WERI-Rb-1 (cell line): Measurements from ENCODE around the gene CSF1R.
"Not testable (repeated sequence)": the region's sequence is repeated elsewhere in the genome, so short reads cannot be mapped to it uniquely, and the experiment has no call there.

Source experiments
- DNase-seq: peaks from one replicate; pipeline ENCODE4 v3.0.0-alpha.2; 2020
- H3K27ac ChIP-seq: fragments of 250-450 bp; sonication (Bioruptor Pico); 2 replicates; pipeline ENCODE4 v1.5.1; 2020; ENCODE audit warnings: mild to moderate bottlenecking, moderate library complexity
- H3K27me3 ChIP-seq: fragments of 250-450 bp; sonication (Bioruptor Pico); 2 replicates; pipeline ENCODE4 v1.5.1; 2021; ENCODE audit warnings: mild to moderate bottlenecking, low read depth, moderate library complexity; ENCODE audit not compliant: insufficient read depth, severe bottlenecking
- H3K36me3 ChIP-seq: fragments of 250-450 bp; sonication (Bioruptor Pico); 2 replicates; pipeline ENCODE4 v1.5.1; 2020; ENCODE audit warnings: mild to moderate bottlenecking, moderate library complexity
- H3K4me3 ChIP-seq: 2 replicates; pipeline ENCODE4 v1.5.1; 2011; ENCODE audit warnings: low read depth, mild to moderate bottlenecking, control low read depth, low read length
- H3K9me3 ChIP-seq: fragments of 250-450 bp; sonication (Bioruptor Pico); 2 replicates; pipeline ENCODE4 v1.5.1; 2021; ENCODE audit warnings: mild to moderate bottlenecking, moderate library complexity; ENCODE audit not compliant: severe bottlenecking
- TF ChIP-seq, protein P1 (sequence below): IDR thresholded peaks from 2 replicates; pipeline ENCODE4 v1.5.1; 2011; ENCODE audit warnings: low read depth, mild to moderate bottlenecking, control low read depth, inconsistent platforms, low read length

CSF1R gene

DNA sequence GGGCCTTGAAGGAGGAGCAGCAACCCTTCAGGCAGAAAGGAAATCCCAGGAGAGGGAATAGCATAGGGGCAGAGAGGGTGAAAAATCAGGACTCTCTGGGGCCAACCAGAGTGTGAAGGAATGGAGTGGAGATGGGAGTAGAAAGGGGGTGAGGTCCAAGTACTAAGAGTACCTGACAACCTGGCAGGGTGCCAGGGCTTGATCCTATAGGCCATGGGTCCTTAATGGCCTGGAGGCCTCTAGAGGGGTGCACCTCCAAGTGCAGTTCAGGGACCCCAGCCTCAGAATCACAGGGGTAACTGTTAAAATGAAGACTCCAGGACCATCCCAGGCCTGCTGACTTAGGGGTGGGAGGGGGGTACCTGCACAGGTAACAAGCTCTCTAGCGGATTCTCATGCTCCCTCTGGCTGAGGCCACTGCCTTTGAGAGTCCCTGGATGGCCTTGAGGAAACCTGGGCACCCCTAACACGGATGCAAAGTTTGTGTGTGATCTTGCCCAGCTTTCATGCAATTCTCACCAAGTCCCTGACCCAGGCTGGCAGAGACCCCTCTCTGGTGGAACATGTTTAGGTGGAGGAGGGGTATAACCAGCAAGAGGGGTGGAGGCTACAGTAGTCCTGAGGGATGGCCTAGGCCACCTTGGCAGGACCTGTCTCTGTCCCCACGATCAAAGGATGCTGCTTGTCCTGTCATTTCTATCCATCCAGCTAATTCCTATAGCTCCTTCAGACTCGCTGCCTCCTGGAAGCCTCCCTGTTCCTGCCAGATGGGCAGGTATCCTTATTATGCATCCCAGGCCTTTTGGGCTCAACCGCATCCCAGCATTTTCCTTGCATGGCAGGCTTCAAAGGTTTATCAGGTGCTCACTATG, 17.6 kb upstream of the CSF1R start:
- Histone ChIP-seq H3K9me3 (no peaks in the 10 kb centered on the region), H3K27ac (no peak overlapping the region), H3K4me3 (no peak overlapping the region), H3K27me3 (no peaks in the 10 kb centered on the region), H3K36me3 (no peaks in the 10 kb centered on the region)
- TF ChIP-seq, protein P1, sequence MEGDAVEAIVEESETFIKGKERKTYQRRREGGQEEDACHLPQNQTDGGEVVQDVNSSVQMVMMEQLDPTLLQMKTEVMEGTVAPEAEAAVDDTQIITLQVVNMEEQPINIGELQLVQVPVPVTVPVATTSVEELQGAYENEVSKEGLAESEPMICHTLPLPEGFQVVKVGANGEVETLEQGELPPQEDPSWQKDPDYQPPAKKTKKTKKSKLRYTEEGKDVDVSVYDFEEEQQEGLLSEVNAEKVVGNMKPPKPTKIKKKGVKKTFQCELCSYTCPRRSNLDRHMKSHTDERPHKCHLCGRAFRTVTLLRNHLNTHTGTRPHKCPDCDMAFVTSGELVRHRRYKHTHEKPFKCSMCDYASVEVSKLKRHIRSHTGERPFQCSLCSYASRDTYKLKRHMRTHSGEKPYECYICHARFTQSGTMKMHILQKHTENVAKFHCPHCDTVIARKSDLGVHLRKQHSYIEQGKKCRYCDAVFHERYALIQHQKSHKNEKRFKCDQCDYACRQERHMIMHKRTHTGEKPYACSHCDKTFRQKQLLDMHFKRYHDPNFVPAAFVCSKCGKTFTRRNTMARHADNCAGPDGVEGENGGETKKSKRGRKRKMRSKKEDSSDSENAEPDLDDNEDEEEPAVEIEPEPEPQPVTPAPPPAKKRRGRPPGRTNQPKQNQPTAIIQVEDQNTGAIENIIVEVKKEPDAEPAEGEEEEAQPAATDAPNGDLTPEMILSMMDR, result no peak
- DNase-seq, result no peak

DNA sequence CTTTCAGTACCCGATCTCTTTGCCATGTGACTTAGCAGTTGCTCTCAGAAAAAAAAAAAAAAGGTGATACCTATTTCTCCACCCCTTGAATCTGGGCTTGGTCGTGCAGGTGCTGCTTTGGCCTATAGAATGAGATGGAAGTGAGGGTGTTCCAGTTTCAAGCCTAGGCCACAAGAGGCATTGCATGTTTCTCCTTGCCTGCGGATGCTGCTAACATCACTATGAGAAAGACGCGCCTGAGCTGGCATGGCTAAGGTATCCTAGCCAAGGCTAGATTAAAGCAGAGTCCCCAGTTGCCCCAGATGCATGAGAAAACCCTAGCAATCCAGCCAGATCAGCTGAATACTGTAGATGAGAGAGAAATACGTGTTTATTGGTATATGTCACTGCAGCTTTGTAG, 14.7 kb upstream of the CSF1R start:
- H3K4me3 ChIP-seq, result no peak overlapping the region
- no peaks in the 10 kb centered on the region for H3K27me3 ChIP-seq
- no peak for DNase-seq
- H3K9me3 ChIP-seq, result no peaks in the 10 kb centered on the region
- H3K27ac ChIP-seq, result no peak overlapping the region
- TF ChIP-seq, protein P1, result no peak
- H3K36me3 ChIP-seq, result no peaks in the 10 kb centered on the region

DNA sequence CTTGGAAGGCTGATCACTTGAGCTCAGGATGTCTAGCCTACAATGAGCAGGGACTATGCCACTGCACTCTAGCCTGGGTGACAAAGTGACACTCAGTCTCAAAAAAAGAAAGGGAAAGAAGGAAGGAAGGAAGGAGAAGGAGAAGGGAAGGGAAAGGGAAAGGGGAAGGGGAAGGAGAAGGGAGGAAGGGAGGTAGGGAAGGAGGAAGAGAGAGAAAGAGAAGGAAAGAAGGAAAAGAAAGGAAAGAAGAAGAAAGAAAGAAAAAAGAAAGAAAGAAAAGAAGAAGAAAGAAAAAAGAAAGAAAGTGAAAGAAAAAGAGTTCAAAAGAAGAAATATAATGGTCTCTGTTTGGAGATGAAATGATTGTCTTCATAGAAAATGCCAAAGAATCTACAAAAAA, 10.8 kb upstream of the CSF1R start:
- Histone ChIP-seq H3K27me3 (no peaks in the 10 kb centered on the region), H3K36me3 (no peaks in the 10 kb centered on the region), H3K9me3 (no peaks in the 10 kb centered on the region), H3K27ac (no peak overlapping the region), H3K4me3 (no peak overlapping the region)
- TF ChIP-seq, protein P1, result no peak
- DNase-seq, result no peak

DNA sequence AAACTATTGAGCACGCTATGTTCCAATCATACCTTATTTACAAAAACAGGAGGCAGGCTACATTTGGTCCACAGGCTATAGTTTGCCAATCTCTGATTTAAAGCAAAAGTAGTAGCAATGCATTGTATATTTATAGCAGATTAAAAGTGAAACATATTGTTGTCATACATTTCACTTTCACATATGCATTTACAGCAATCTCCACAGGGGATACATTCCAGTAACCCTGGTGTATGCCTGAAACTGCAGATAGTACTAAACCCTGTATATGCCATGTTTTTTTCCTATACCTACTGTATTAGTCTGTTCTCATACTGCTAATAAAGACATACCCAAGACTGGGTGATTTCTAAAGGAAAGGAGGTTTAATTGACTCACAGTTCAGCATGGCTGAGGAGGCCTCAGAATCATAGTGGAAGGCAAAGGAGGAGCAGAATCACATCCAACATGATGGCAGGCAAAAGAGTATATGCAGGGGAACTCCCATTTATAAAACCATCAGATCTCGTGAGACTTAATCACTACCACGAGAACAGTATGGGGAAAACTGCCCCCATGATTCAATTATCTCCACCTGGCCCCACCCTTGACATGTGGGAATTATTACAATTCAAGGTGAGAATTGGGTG, 5.9 kb upstream of the CSF1R start:
- Histone ChIP-seq H3K27me3 (no peaks in the 10 kb centered on the region), H3K36me3 (no peaks in the 10 kb centered on the region), H3K4me3 (no peak overlapping the region), H3K9me3 (peaks cover 2% of the 10 kb centered on the region), H3K27ac (no peak overlapping the region)
- TF ChIP-seq, protein P1, result no peak
- DNase-seq, result no peak

DNA sequence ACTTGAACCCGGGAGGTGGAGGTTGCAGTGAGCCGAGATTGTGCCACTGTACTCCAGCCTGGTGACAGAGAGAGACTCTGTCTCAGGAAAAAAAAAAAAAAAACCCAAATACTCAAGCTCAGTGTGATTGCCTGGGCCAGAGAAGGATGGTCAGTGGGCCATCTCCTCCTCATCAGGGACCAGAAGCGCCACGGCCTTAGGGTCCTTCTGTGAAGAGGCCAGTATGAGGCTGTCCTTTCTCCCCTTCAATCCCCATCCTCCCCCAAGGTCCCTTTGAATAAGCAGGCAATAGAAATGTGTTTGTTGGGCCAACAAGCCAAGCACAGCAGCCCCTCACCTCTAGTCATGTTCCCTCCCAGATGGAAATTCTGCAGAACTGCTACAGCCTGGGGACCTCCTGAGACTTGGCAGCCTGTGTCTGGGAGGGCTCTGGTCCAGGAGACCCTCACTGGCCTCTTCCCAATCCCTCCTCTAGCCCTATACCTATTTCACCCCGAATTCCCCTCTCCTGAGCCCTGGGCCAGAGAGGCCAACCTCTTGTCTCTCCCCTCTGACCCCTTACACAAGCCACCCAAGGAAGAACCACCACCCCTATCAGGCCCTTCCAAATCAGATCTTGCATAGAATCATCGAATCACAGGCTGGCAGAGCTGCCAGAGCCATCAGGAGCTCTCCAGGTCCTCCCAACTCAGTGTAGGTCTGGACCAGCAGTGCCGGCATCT, 1.0 kb downstream of the CSF1R start:
- H3K36me3 ChIP-seq, result no peaks in the 10 kb centered on the region
- no peak overlapping the region for H3K27ac ChIP-seq
- no peak for DNase-seq
- no peak overlapping the region for H3K4me3 ChIP-seq
- peaks cover 2% of the 10 kb centered on the region for H3K9me3 ChIP-seq
- TF ChIP-seq, protein P1, result no peak
- H3K27me3 ChIP-seq, result no peaks in the 10 kb centered on the region

DNA sequence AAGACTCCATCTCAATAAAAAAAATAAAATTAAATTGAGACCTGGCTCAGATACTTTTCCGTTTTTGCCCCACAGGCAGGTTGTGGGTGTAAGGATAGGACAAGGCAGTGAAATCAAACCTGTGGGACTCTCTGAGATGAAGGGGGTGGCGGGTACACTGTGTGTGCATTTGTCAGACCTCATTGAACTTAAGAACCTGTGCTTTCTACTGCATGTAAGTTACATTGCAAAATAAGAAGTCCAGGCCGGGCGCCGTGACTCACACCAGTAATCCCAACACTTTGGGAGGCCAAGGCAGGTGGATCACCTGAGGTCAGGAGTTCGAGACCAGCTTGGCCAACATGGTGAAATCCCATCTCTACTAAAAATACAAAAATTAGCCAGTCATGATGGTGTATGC, 1.6 kb downstream of the CSF1R start:
- H3K4me3 ChIP-seq, H3K36me3 ChIP-seq, H3K9me3 ChIP-seq, DNase-seq, H3K27ac ChIP-seq, H3K27me3 ChIP-seq: not testable (repeated sequence)
